Cerebellar cortex (tissue), 1 donor: ENCODE data around the gene IRF3.

Experiments
- DNase-seq: peaks from one replicate; pipeline ENCODE4 v3.0.0-alpha.2; 2015; ENCODE audit warnings: low spot score

The IRF3 gene

GRCh38 chr19:49616945-49617344 lies 48.7 kb downstream of the IRF3 start:
- no peak for DNase-seq

DNA sequence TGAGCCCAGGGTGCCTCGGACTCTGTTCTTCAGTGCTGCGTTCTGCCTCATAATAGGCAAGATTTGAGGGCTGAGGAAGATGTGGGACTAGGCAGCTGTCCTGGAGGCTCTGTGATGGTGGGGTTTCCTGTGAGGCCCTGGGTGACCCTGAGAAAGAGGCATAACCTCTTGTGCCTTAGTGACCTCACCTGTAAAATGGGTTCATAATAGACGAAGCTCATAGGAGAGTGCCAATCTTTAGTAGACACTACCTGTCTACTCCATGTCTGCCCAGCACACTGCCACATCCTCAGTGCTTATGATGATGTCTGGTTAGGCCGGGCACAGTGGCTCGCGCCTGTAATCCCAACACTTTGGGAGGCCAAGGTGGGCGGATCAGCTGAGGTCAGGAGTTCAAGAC lies 49.1 kb downstream of the IRF3 start:
- DNase-seq = no peak

GRCh38 chr19:49615861-49616260 lies 49.8 kb downstream of the IRF3 start:
- no peak for DNase-seq

DNA sequence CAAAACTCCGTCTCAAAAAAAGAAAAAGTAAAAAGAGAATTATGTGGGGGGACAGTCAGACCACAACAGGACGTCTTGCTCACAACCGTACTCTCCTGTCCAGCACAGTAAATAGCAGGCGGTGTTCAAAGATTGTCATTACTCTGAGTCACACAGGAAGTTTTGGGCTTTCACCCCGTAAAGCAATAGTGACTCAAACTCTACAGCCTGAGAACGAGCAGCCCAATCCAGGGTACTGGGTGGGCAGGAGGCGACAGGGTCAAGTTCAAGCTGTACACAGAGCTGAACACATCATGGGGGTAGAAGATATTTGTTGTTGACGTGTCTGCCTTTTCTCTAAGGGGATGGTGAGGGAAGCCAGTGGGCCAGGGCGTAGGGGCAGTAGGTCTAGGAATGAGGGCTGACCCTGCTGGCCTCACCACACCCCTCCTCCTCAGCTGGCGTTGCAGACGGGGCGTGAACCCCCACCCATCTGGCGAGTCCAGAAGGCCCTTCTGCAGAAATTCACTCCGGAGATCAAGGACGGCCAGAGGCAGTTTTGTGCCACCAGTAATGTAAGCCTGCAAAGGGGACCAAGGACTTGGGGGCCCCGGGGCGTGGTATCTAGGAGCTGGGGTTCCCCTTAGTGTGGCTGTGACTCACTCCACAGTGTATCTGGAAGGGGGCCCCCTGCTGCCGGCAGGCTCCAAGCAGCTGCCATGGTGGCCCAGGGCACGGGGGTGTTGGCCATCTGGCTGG lies 51.4 kb downstream of the IRF3 start:
- DNase-seq = no peak

DNA sequence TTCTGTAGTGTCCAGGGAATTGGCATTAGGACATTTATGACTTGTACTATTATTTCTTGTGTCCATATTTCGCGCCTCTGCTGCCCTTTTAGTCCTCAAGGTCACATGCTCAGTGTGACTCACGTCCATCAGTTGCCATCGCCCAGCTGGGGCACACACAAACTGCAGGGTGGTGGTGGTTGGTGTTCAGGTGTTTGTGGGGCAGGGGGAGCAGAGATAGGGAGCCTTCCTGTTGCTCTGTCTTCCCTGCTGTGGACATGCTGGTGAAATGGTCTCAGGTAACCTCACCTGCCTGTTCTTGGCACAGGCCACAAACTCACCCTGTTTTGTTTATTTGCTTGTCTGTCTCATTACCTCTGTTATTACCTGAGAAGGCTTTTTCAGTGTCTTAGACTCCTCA lies 52.3 kb downstream of the IRF3 start:
- no peak for DNase-seq
